WTC11 (cell line): ENCODE data around the gene ZPBP.

Experiments
- CTCF ChIP-seq: fragments of 200-600 bp; IDR thresholded peaks from 2 replicates; pipeline ENCODE4 v1.8.0; 2022; ENCODE audit warnings: antibody characterized with exemption
- USF2 ChIP-seq: sonication (generic); formaldehyde crosslinking; IDR thresholded peaks from 2 replicates; pipeline ENCODE4 v1.8.1; 2023; ENCODE audit warnings: mild to moderate bottlenecking, missing genetic modification reagents, moderate library complexity
- ZNF416 ChIP-seq: fragments of 250-450 bp; sonication (Bioruptor Pico); IDR thresholded peaks from 2 replicates; pipeline ENCODE4 v1.9.0; 2021; ENCODE audit warnings: mild to moderate bottlenecking, inconsistent platforms

- TF ChIP-seq CTCF (no peak), USF2 (CRISPR knock-in tag) (no peak), ZNF416 (no peak)
Measured at GRCh38 chr7:49894543-49894942, 198.5 kb downstream of the ZPBP start.
